Lower leg skin (tissue), 3 donors: ENCODE data around the gene ONECUT1.

Source experiments
- POLR2A ChIP-seq, 2 donors: fragments of 450-650 bp; IDR thresholded peaks; one replicate each; pipeline ENCODE4 v1.6.1; 2016 to 2017; ENCODE audit warnings: antibody characterized with exemption in 2 of 2, mild to moderate bottlenecking in 1 of 2, moderate library complexity in 1 of 2
- TF ChIP-seq, protein P1 (sequence below), 3 donors: fragments of 450-650 bp; IDR thresholded peaks; one replicate each; pipeline ENCODE4 v1.5.1; 2016; ENCODE audit warnings: antibody characterized with exemption in 3 of 3, mild to moderate bottlenecking in 3 of 3, moderate library complexity in 2 of 3

DNA sequence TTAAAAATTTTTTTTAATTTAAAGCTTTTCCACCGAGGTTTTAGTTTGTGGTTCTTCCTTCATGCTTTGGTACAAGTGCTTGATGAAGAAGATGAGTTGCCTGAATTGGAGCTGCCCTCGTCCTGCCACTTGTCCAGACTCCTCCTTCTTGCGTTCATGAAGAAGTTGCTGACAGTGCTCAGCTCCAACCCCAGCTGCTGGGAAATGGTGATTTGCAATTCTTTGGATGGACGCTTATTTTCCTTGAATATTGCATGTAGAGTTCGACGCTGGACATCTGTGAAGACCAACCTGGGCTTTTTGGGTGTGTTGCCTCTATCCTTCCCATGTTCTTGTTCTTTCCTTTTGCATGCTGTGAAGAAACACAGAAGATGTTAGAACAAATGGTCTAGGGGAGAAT, 32.6 kb downstream of the ONECUT1 start:
- TF ChIP-seq POLR2A (IDR thresholded peaks at IDR 0.05), result no peak
- TF ChIP-seq, protein P1, sequence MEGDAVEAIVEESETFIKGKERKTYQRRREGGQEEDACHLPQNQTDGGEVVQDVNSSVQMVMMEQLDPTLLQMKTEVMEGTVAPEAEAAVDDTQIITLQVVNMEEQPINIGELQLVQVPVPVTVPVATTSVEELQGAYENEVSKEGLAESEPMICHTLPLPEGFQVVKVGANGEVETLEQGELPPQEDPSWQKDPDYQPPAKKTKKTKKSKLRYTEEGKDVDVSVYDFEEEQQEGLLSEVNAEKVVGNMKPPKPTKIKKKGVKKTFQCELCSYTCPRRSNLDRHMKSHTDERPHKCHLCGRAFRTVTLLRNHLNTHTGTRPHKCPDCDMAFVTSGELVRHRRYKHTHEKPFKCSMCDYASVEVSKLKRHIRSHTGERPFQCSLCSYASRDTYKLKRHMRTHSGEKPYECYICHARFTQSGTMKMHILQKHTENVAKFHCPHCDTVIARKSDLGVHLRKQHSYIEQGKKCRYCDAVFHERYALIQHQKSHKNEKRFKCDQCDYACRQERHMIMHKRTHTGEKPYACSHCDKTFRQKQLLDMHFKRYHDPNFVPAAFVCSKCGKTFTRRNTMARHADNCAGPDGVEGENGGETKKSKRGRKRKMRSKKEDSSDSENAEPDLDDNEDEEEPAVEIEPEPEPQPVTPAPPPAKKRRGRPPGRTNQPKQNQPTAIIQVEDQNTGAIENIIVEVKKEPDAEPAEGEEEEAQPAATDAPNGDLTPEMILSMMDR (IDR thresholded peaks at IDR 0.05), result no peak
